Smooth muscle cell (in vitro differentiated cells): Measurements from ENCODE around the gene SSBP1. TPM values are rescaled to one million over a fixed set of nuclear protein-coding genes. Genes with fewer than 3 reads are reported as not detected.

Experiments used
- DNase-seq: peaks from one replicate; lab custom pipeline; 2025; ENCODE audit not compliant: unreplicated experiment; lab: John Stamatoyannopoulos, UW
- H2AFZ ChIP-seq: fragments of 200-600 bp; sonication (generic); 2 replicates; pipeline ENCODE4 v1.6.0; 2016; ENCODE audit warnings: antibody characterized with exemption, low read depth, mild to moderate bottlenecking
- H3F3A ChIP-seq: fragments of 200-600 bp; sonication (generic); 2 replicates; pipeline ENCODE4 v1.6.0; 2017; ENCODE audit warnings: antibody characterized with exemption, low read depth
- H3K27ac ChIP-seq: fragments of 200-600 bp; sonication (generic); 2 replicates; pipeline ENCODE4 v1.5.1; 2016; ENCODE audit warnings: low read depth, mild to moderate bottlenecking
- H3K27me3 ChIP-seq: fragments of 200-600 bp; sonication (generic); 2 replicates; pipeline ENCODE4 v1.6.1; 2016; ENCODE audit warnings: low read depth, mild to moderate bottlenecking
- H3K36me3 ChIP-seq: fragments of 200-600 bp; sonication (generic); 2 replicates; pipeline ENCODE4 v1.5.1; 2016; ENCODE audit warnings: low read depth
- H3K4me1 ChIP-seq: fragments of 200-600 bp; sonication (generic); 2 replicates; pipeline ENCODE4 v1.5.1; 2016; ENCODE audit warnings: low read depth
- H3K4me2 ChIP-seq: fragments of 200-600 bp; sonication (generic); 2 replicates; pipeline ENCODE4 v1.6.0; 2016; ENCODE audit warnings: mild to moderate bottlenecking
- H3K4me3 ChIP-seq: fragments of 200-600 bp; sonication (generic); 2 replicates; pipeline ENCODE4 v1.5.1; 2016; ENCODE audit warnings: mild to moderate bottlenecking
- H3K79me2 ChIP-seq: fragments of 200-600 bp; sonication (generic); 2 replicates; pipeline ENCODE4 v1.6.0; 2016; ENCODE audit warnings: low read depth, mild to moderate bottlenecking
- H3K9ac ChIP-seq: fragments of 200-600 bp; sonication (generic); 2 replicates; pipeline ENCODE4 v1.6.0; 2016; ENCODE audit warnings: low read depth
- H3K9me3 ChIP-seq: fragments of 200-600 bp; sonication (generic); replicated peaks from 2 replicates; pipeline ENCODE4 v1.5.1; 2016; ENCODE audit warnings: low read depth
- H4K20me1 ChIP-seq: fragments of 200-600 bp; sonication (generic); 2 replicates; pipeline ENCODE4 v1.6.0; 2016; ENCODE audit warnings: low read depth
- CTCF ChIP-seq: fragments of 200-600 bp; sonication (generic); IDR thresholded peaks from 2 replicates; pipeline ENCODE4 v1.5.1; 2017; ENCODE audit warnings: borderline replicate concordance, mild to moderate bottlenecking, antibody characterized with exemption; ENCODE audit not compliant: insufficient read depth, poor library complexity, severe bottlenecking
- WGBS: methylation state at CpG from one replicate; pipeline ENCODE4 v1.1.7; 2016; ENCODE audit warnings: low lambda C conversion rate; 5-methylcytosine and 5-hydroxymethylcytosine counted together
- polyA plus RNA-seq: library from polyadenylated mRNA; unstranded; fragments of >200 nt; fragmentation: Nextera tagmentation; extraction: Ambion mirVana; gene quantifications from 2 replicates; pipeline ENCODE4 v1.2.1, GENCODE V29; 2016
- total RNA-seq: library from RNA; depleted of rRNA; stranded (reverse); fragments of >200 nt; gene quantifications from 2 replicates; pipeline ENCODE4 v1.2.3, GENCODE V29; 2014

SSBP1 gene
- total and polyA plus RNA-seq, 2 experiments from 2014 or later = 202 to 255 TPM

DNA sequence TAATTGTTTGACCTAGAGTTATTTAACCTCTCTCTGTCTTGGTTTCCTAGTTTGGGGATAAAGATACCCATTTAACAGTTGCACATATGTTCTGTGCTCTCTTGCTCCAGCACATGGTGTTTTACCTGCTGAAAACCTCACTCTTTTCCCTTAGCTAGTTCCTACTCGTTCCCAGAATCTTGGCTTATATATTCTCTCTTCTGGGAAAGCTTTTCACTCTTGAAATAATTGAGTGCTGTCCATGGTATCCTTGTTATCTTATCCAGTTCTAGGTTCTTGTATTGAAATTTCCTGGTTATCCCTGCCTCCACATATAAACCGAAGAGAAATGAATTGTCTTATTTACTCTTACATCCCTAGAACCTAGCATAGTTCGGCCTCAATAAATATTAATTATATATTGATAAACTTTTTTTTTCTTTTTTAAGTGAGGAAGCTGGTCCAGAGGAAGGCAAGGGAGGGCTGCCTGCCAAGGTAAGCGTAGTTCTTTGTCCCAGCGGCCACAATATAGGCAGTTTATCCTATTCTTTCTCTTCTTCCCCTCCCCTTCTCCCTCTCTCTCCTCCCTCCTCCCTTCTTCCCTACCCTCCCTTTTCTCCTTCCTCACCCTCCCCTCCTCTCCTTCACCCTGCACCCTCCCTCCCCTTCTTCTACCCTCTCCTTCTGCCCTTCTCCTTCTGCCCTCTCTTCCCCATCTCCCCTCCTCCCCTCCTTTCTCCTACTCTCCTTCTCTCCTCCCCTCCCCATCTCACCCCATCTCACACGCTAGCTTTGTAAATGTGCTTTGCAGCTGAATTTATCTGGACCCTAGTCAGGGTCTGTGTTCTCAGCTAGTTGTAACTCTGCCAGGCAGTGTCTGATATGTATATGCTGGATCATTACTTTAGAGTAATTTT is 22.1 kb upstream of the SSBP1 start:
- 75% methylated on average over 6 of the region's 6 CpGs for WGBS
- DNase-seq = no peak
- no peaks in the 10 kb centered on the region for H3K4me1 ChIP-seq
- no peak for TF ChIP-seq CTCF
- no peaks in the 10 kb centered on the region for H3K9me3 ChIP-seq
- no peak overlapping the region for H2AFZ ChIP-seq
- H3K36me3 ChIP-seq = no peaks in the 10 kb centered on the region
- H3K79me2 ChIP-seq = no peaks in the 10 kb centered on the region
- H3K27me3 ChIP-seq = peaks cover 4% of the 10 kb centered on the region
- no peak overlapping the region for H3K4me3 ChIP-seq
- H3K9ac ChIP-seq = no peak overlapping the region
- no peak overlapping the region for H3K27ac ChIP-seq
- no peaks in the 10 kb centered on the region for H3F3A ChIP-seq
- no peaks in the 10 kb centered on the region for H4K20me1 ChIP-seq
- no peak overlapping the region for H3K4me2 ChIP-seq

- Histone ChIP-seq H3K4me1 (no peaks in the 10 kb centered on the region), H3K9ac (no peak overlapping the region), H3K27me3 (peaks cover 4% of the 10 kb centered on the region), H3K79me2 (no peaks in the 10 kb centered on the region), H3F3A (no peaks in the 10 kb centered on the region), H3K27ac (no peak overlapping the region), H3K36me3 (no peaks in the 10 kb centered on the region), H3K4me2 (no peak overlapping the region), H2AFZ (no peak overlapping the region), H4K20me1 (no peaks in the 10 kb centered on the region), H3K4me3 (no peak overlapping the region), H3K9me3 (no peaks in the 10 kb centered on the region)
- no peak for TF ChIP-seq CTCF
- no peak for DNase-seq
- 91% methylated on average over 1 of the region's 1 CpG for WGBS
These were observed 20.7 kb upstream of the SSBP1 start for GRCh38 chr7:141717450-141717849.

- no peaks in the 10 kb centered on the region for H3F3A ChIP-seq
- H3K27me3 ChIP-seq = no peaks in the 10 kb centered on the region
- no peak overlapping the region for H3K9ac ChIP-seq
- H3K9me3 ChIP-seq = no peaks in the 10 kb centered on the region
- TF ChIP-seq CTCF = no peak
- no peaks in the 10 kb centered on the region for H3K36me3 ChIP-seq
- 92% methylated on average over 2 of the region's 2 CpGs for WGBS
- no peak for DNase-seq
- H3K4me1 ChIP-seq = no peaks in the 10 kb centered on the region
- no peaks in the 10 kb centered on the region for H4K20me1 ChIP-seq
- no peak overlapping the region for H2AFZ ChIP-seq
- no peak overlapping the region for H3K4me3 ChIP-seq
- no peak overlapping the region for H3K4me2 ChIP-seq
- H3K27ac ChIP-seq = no peak overlapping the region
- H3K79me2 ChIP-seq = no peaks in the 10 kb centered on the region
These were observed 15.6 kb upstream of the SSBP1 start for GRCh38 chr7:141722529-141722928.

- WGBS = 89% methylated on average over 1 of the region's 1 CpG
- no peak overlapping the region for H3K27ac ChIP-seq
- H3K4me1 ChIP-seq = no peaks in the 10 kb centered on the region
- no peak for DNase-seq
- H3K79me2 ChIP-seq = no peaks in the 10 kb centered on the region
- no peaks in the 10 kb centered on the region for H3K9me3 ChIP-seq
- no peak for TF ChIP-seq CTCF
- H3K4me2 ChIP-seq = no peak overlapping the region
- no peaks in the 10 kb centered on the region for H3F3A ChIP-seq
- no peaks in the 10 kb centered on the region for H3K27me3 ChIP-seq
- no peaks in the 10 kb centered on the region for H4K20me1 ChIP-seq
- H3K36me3 ChIP-seq = no peaks in the 10 kb centered on the region
- no peak overlapping the region for H3K9ac ChIP-seq
- H2AFZ ChIP-seq = no peak overlapping the region
- H3K4me3 ChIP-seq = no peak overlapping the region
These were observed 9.1 kb upstream of the SSBP1 start for GRCh38 chr7:141729020-141729419.
